HG03571 (cell line): ENCODE results near the gene RPS6KC1.
"Not testable (repeated sequence)": the region's sequence is repeated elsewhere in the genome, so short reads cannot be mapped to it uniquely, and the experiment has no call there.

Source experiments
- ATAC-seq: cut with Tn5 transposase; IDR thresholded peaks from one replicate; pipeline ENCODE4 v1.9.1; 2021; ENCODE audit not compliant: unreplicated experiment

RPS6KC1 gene, protein sequence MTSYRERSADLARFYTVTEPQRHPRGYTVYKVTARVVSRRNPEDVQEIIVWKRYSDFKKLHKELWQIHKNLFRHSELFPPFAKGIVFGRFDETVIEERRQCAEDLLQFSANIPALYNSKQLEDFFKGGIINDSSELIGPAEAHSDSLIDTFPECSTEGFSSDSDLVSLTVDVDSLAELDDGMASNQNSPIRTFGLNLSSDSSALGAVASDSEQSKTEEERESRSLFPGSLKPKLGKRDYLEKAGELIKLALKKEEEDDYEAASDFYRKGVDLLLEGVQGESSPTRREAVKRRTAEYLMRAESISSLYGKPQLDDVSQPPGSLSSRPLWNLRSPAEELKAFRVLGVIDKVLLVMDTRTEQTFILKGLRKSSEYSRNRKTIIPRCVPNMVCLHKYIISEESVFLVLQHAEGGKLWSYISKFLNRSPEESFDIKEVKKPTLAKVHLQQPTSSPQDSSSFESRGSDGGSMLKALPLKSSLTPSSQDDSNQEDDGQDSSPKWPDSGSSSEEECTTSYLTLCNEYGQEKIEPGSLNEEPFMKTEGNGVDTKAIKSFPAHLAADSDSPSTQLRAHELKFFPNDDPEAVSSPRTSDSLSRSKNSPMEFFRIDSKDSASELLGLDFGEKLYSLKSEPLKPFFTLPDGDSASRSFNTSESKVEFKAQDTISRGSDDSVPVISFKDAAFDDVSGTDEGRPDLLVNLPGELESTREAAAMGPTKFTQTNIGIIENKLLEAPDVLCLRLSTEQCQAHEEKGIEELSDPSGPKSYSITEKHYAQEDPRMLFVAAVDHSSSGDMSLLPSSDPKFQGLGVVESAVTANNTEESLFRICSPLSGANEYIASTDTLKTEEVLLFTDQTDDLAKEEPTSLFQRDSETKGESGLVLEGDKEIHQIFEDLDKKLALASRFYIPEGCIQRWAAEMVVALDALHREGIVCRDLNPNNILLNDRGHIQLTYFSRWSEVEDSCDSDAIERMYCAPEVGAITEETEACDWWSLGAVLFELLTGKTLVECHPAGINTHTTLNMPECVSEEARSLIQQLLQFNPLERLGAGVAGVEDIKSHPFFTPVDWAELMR

DNA sequence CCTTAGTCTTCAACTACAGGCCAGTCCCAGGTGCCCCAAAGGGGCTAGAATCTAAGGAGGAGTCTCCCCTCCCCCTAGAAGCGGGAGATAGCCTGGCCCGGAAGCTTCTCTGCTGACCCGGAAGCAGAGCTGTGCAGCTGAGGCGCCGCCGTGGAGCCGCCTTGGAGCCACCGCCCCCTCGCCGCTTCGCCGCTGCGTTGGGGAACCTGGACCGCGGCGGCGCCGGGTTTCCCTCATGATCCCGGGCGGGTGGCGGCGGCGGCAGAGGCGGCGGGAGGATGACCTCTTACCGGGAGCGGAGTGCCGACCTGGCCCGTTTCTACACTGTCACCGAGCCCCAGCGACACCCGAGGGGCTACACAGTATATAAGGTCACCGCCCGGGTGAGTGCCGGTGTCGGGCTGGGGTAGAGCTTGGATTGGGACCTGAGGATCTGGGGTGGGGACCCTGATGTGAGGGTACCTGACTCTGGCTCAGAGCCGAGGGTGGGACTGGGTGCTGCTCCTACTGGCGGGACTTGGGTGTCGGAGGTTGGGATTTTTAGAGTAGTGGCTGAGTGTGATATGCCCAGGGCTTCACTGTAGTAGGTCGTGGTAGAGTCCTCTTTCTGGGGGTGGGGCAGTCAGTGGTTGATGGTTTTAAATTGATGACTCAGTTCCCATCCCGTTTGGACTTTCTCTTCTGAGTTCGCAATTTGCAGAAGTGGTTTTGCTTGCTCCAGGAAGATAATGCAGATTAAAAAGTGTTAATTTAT, at the start of gene RPS6KC1:
Gene RPS6KC1 (plus strand): TSS at position 115 of the 754 bp plus-strand sequence. CDS start 164 bp downstream, at position 279.
- ATAC-seq: peak; percentile 98

DNA sequence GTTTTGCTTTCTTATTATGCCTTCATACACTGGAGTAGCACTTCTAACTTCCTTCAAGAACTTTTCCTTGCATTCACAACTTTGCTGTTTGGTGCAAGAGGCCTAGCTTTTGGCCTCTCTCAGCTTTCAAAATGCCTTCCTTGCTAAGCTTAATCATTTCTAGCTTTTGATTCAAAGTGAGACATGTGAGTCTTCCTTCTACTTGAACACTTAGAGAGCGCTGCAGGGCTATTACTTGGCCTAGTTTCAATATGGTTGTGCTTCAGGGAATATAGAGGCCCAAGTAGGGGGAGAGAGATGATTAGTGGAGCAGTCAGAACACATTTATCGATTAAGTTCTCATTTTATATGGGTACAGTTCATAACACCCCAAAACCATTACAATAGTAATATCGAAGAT, 47.8 kb upstream of the RPS6KC1 start:
- ATAC-seq: no peak

DNA sequence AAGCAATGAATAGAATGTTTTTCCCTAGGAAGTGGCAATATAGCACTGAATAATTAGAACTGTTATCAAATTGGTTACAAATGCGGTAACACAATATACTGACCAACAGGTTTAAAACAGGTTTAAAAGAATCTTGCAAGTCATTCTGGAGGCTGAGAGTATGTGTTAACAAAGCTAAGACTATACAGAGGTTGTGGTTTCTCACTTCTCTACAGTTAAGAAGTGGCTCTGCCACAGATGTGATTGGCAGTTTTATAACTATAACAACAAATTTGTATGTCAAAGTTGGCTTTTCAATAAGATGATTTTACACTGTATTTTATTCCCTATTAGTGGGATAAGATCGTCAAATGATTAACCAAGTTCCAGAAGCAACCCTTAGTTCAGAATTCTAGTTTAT, 42.5 kb upstream of the RPS6KC1 start:
- ATAC-seq: no peak

DNA sequence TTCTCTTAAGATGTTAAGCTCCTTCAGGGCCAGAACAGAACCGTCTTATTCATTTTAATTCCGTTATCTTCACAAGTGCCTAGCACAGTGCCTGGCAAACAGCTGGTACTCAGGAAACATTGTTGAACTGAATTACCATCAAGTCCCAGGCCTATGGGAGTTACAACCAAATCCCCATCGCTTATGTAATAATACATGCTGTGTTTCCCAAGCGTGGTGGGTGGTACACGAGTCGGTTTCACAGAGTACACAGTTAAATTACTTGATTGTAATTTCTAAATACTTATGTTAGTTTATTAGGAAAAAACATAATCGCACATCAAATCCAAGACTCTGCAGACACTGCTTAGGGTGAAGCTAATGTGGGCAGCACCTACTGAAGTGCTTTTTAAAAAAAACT, 36.4 kb upstream of the RPS6KC1 start:
- ATAC-seq: no peak

DNA sequence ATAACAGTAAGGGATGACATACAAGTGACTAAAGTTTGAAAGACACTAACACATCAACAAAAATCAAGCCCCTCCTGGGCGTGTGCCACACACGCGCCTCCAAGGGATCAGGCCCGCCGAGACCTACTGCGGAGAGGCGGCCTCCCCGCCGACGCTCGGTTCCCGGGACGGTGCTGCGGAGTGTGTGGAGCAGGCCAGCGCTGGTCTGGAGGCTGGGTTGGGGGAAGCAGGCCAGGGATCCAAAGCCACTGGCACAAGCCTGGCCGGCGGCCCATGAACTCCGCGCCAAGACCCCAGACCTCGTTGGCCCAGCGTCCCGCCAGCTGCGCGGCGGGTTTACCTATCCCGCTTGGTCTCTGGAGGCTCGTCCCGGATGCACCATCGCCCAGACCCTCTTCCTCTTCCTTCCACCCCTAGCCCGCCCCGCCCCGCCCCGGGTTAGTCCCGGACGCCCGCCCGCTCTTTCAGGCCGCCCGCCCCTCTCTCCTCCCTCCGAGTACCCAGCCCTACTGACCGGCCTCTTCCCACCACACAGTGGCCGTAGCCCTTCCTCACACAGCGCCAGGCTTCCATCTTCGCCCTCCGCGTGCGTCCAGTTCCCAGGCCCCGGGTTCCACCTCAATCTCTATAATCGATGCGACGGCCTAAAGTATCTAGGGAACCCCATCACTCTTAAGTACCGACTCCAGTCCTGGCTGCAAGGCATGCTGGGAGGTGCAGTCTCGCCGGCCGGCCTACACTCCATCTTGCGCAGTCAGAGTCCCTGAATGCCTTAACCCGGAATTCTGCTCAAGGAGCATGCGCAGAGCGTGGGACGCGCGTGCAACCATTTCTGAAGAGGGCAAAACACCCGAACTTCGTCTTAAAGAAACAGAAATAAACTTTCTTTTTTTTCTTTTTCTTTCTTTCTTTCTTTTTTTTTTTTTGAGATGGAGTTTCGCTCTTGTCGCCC, 35.7 kb upstream of the RPS6KC1 start, which contains the start of gene ANGEL2:
Gene ANGEL2 (minus strand): TSS at position 769 of the 952 bp plus-strand sequence. CDS start 196 bp downstream, at position 573.
- ATAC-seq: peak; percentile 91

DNA sequence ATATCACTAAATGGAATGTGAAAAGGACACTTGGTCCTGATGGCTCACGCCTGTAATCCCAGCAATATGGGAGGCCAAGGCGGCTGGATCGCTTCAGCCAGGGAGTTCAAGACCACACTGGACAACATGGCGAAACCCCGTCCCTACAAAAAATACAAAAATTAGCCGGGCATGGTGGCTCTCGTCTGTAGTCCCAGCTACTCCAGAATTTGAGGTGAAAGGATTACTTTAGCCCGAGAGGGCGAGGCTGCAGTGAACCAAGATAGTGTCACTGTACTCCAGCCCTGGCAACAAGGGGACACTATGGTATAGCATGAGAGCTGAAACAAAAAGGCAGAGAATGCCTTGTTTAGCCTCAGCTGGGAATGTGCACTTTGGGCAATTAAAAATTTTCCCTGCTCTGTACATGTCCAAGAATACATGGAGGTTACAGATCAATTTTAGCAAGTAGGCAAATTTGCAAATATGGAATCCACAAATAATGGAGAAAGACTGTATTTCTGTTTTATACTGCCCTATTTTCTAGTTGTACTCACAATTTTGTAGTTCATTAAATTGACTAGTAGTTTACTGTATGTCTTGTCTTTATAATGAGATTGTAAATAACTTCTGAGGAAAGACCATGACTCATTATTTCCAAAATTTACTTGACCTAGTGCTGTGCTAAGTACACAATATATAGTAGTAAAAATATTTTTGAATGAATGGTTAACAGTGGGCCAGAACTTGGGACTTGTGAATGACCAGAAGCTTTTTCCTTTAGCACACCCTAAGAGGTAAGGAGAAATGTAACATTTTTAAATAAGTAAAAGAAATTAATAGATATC, 33.4 kb upstream of the RPS6KC1 start:
- no peak for ATAC-seq

DNA sequence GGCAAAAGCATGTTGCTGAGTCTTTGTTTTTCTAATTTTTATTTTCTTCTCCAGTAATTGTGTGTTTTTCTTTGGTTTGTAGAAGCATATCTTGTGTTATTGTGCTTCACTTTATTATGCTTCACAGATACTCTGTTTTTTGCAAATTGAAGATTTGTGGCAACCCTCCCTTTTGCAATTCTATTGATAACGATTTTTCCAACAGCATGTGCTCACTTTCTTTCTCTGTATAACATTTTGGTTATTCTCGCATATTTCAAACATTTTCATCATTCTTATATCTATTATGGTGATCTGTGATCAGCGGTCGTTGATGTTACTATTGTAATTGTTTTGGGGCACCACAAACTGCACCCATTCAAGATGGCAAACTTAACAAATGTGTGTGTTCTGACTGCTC, 31.6 kb upstream of the RPS6KC1 start:
- ATAC-seq: no peak

DNA sequence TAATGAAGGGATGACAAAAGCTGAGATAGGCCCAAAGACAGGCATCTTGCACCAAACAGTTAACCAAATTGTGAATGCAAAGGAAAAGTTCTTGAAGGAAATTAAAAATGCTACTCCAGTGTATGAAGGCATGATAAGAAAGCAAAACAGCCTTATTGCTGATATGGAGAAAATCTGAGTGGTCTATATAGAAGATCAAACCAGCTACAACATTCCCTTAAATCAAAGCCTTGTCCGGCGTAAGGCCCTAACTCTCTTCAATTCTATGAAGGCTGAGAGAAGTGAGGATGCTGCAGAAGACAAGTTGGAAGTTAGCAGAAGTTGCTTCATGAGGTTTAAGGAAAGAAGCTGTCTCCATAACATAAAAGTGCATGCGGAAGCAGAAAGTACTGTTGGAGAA, 31.0 kb upstream of the RPS6KC1 start:
- no peak for ATAC-seq

DNA sequence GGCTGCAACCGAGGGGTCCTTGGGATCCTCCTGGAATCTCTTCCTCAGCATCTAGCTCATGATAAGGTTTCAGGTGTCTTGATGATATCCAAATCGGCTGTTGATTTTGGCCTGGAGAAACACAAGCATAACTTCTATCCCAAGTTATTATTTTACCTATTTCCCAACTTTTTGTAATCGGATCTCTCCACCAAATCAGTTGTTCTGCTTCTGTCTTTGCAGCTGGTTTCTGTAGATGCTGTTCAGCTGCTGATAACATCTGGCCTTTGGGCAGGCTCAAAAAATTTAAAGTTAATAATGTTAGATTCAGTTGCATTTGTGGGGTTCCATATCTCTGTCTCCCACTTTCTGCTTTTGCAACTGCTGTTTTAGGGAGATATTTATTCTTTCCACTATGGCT, 24.0 kb upstream of the RPS6KC1 start:
- not testable (repeated sequence) for ATAC-seq

DNA sequence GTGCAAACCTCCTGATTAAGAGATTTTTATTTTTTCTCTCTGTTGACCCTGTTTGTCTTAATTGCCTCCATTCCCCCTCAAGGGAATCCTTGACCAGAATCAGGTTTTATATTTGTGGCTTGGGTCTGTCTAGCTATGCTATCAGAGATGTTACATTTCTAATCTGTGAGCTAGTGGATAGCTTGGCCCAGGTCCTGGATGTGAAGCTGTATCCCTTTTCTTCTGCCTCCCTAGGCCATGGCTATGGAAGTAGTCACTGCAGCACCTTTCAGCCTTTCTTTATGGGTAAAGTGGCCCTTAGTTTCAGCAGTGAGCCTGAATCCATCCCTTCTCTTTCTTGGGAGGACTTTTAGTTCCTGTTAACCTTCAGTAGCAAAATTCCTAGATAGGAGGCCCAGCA, 18.4 kb upstream of the RPS6KC1 start:
- ATAC-seq: no peak

DNA sequence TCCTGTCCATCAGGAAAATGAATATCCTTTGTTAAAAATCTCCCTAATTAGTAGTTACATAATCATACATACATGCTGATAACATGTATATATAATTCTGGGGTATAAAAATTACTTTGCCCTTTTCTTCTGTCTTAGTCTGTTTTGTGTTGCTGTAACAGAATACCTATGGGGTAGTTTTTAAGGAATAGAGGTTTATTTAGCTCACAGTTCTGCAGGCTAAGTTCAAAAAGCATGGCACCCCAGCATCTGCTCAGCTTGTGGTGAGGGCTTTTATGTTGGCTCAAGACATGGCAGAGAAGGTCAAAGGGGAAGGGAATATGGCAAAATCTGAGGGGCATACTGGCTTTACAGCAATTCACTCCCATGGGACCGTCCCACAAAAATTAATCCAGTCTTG, 16.3 kb upstream of the RPS6KC1 start:
- ATAC-seq: no peak

DNA sequence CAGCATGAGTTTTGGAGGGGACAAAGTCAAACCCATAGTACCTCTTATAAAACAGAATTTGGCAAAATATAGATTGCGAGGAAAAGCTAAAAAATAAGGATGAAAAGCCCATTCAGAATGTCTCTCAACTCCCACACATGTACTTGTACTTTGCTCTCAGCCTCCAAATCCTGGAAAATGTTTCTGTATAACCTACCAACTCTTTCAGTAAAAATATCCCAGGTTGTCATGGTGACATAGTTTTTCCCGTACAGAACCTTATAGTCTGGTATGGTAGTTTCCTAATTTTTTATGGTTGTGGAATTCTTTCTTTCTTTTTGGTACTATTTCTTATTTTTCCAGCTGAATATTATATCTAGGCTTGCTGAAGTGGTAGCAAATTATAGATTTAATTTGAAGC, 15.5 kb upstream of the RPS6KC1 start:
- ATAC-seq: no peak

DNA sequence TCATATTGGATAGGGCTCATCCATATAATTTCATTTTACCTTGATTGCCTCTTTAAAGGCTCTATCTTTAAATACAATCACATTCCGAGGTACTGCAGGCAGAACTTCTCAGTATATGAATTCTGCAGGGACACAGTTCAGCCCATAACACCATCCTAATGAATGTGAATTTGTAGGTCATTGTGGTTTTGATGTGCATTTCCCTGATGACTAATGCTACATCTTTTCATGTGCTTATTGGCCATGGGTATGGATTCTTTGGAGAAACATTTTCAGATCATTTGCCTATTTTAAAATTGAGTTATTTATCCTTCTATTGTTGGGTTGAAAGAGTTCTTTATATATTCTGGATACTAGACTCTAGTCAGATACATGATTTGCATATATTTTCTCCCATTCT, 9.6 kb upstream of the RPS6KC1 start:
- no peak for ATAC-seq

DNA sequence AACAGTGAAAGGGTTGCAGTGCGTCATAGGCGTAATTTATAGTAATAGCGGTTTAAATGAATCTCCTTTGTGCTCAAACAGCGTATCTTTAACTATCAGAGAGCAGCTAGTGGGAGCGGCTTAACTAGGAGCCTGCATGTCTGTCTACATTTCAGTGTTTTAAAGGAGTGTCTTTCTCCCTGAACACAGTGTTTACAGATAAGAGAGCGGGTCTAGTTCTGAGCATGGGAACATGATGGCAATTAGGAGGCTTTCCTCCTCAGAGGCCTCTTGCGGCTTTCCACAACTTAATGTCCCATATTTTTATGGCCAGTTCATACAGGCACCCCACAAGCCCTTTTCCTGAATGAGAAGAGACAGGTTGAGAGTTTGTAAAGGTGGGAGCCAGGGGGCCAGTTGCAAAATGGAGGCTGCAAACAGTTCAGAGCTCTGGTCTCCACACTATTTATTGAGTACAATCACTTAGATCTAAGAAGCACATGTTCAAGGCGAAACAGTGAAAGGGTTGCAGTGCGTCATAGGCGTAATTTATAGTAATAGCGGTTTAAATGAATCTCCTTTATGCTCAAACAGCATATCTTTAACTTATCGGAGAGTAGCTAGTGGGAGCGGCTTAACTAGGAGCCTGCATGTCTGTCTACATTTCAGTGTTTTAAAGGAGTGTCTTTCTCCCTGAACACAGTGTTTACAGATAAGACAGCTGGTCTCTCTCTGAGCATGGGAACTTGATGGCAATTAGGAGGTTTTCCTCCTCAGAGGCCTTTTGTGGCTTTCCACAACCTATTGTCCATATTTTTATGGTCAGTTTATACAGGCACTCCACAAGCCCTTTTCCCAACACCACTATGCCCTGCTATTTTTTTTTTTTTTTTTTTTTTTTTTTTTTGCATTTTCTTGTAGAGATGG, 5.5 kb upstream of the RPS6KC1 start:
- not testable (repeated sequence) for ATAC-seq

DNA sequence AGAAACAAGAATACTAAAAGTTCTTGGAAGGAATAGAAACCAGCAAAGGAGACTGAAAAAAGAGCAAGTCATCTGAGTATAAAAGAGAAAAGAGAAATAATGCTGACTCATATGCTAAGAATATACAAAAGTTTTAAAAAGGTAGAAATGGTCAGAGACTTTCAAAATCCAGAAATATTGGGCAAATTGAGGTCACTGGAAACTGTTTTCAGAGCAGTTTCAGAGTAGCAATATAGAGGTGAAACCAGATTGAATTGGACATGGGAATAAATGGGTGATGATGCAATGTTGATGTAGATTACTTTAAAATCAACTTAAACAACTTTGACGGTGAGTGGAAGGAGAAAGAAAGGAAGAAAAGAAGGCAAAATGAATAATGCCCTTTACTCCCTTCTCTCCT, 1.8 kb upstream of the RPS6KC1 start:
- no peak for ATAC-seq

DNA sequence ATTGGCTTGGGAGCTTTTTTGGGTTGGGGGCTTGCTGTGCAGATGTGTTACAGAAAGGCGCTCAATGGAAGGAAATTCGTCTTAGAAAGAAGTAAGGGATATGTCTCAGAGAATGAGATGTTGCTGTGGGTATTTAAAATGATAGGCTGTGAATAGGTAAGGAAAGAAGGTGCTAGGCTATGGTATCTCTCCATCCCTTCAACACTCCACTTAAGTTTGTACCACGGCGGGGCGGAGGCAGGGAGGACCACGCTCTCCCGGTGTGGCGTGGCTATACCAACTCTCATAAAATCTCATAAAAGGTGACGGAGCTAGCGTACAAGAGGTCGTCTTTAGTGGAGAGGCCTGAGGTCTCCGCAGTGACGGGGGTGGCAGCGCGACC, 305 bp upstream of the RPS6KC1 start:
- peak; percentile 38 for ATAC-seq

DNA sequence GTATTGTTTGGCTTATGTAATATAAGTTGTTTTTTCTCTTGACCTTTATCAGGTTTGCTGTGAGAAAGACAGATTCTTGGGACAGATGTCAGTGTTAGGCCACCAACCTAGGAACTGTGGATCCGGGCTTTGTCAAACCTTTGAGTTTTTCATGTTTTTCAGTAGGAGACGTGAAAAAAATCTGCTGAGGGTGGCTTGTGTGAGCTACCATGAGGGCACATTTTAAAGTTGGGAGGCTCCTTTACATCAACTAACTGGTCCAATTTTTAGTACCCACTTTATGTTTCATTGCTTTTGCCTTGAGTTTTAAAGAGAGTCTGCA, 801 bp downstream of the RPS6KC1 start:
- no peak for ATAC-seq

DNA sequence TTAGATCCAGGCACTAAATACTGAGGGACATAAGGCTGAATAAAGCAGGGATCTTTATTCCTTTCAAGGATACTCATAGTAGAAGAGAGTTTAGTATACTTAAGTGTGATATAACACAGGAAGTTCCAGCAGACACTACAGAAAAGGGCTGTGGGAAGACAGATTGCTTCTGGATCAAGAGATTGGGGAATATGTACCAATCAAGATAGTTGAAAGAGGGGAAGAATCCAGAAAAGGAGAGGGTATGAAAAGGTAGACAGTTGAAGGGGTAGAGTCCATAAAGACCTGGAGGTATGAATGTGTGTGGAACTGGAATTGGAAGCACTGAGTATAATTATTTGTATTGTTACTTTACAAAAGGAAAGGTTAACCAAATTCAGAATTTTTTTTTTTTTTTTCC, 2.4 kb downstream of the RPS6KC1 start:
- no peak for ATAC-seq
